Breast epithelium (tissue), 3 donors: ENCODE measurements around the gene ROBO2.

Source experiments
- CTCF ChIP-seq, 3 donors: fragments of 450-650 bp; IDR thresholded peaks; one replicate each; pipeline ENCODE4 v1.5.1; 2016 to 2017; ENCODE audit warnings: antibody characterized with exemption in 3 of 3, mild to moderate bottlenecking in 3 of 3, moderate library complexity in 3 of 3
- POLR2AphosphoS5 ChIP-seq, 3 donors: sonication (generic); formaldehyde crosslinking; IDR thresholded peaks; one replicate each; pipeline ENCODE4 v1.6.1; 2017; ENCODE audit warnings: antibody characterized with exemption in 3 of 3

DNA sequence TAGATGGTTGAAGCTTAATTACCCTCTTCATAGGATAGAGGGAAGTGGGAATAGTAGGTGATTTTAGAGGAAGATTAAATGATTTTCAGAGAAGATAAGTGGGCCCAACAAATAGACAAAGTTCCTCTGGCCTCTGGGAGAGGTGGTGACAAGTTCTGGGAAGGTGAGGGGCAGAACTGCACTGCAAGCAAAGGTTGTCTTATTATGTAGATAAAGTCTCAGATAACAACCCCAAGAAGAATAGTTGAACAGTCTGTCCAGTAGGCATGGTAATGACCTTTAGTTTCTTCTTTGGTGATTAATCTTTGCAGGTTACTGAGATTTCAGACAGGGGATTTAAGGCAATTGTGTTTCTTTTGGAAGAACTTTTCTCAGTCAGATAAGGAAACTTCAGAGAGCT lies 439.1 kb downstream of the ROBO2 start:
- TF ChIP-seq CTCF (IDR thresholded peaks at IDR 0.05) (no peak), POLR2AphosphoS5 (IDR thresholded peaks at IDR 0.05) (no peak)
